Natural killer cell treated with Interleukin-12 subunit alpha and Interleukin-12 subunit beta and Interleukin-15 and Interleukin-18, amount 100 ng/mL, for 72 hours (primary cell): ENCODE data around the gene ZSCAN9. TPM values are rescaled to one million over a fixed set of nuclear protein-coding genes. Genes with fewer than 3 reads are reported as not detected.

Experiments used
- ATAC-seq, 2 donors: fragments of 150-1000 bp; cut with Tn5 transposase in 1 of 2; sonication (Bioruptor Pico), chemical (Tn5 transposase) in 1 of 2; 2 replicates each; pipeline ENCODE4 v1.10.0; 2021
- DNase-seq: peaks from one replicate; pipeline ENCODE4 v3.0.0; 2022; ENCODE audit warnings: low spot score
- H3K27ac Mint-ChIP-seq, 2 donors: 1 replicate in 1 of 2; 2 replicates in 1 of 2; pipeline ENCODE4 v1.8.0; 2022; ENCODE audit warnings: mixed read lengths in 2 of 2, mild to moderate bottlenecking in 1 of 2, moderate library complexity in 1 of 2
- H3K27me3 Mint-ChIP-seq, 2 donors: 1 replicate in 1 of 2; 2 replicates in 1 of 2; pipeline ENCODE4 v1.8.0; 2022; ENCODE audit warnings: mixed read lengths in 2 of 2
- H3K36me3 Mint-ChIP-seq: one replicate; pipeline ENCODE4 v1.8.0; 2022; ENCODE audit warnings: mixed read lengths
- H3K4me1 Mint-ChIP-seq, 2 donors: 1 replicate in 1 of 2; 2 replicates in 1 of 2; pipeline ENCODE4 v1.8.0; 2022; ENCODE audit warnings: low read depth in 2 of 2, mixed read lengths in 2 of 2, mild to moderate bottlenecking in 1 of 2
- H3K4me3 Mint-ChIP-seq: one replicate; pipeline ENCODE4 v1.8.0; 2022; ENCODE audit warnings: mixed read lengths
- H3K9me3 Mint-ChIP-seq: 2 replicates; pipeline ENCODE4 v1.8.0; 2022; ENCODE audit warnings: mixed read lengths
- total RNA-seq, 2 donors: library from RNA; stranded (reverse); gene quantifications; one replicate each; pipeline ENCODE4 v1.2.3, GENCODE V29; 2022

Gene ZSCAN9
- 10 to 100 TPM; 12.6 to 13.1 TPM for total RNA-seq

GRCh38 chr6:28225056-28225834 is at the start of gene ZSCAN9:
Gene ZSCAN9 (plus strand): TSS chr6:28225275. CDS start chr6:28227085, 1,810 bp downstream.
- ATAC-seq = peak; percentile 91 to 92
- H3K4me1 Mint-ChIP-seq = peaks cover 9 to 13% of the 10 kb centered on the region in 2 donors
- peaks cover 13 to 18% of the 10 kb centered on the region in 2 donors for H3K27me3 Mint-ChIP-seq
- peak within 1 kb of the TSS; percentile 85 for H3K4me3 Mint-ChIP-seq
- H3K27ac Mint-ChIP-seq = peak within 1 kb of the TSS; percentile 73 to 89
- H3K9me3 Mint-ChIP-seq = no peaks in the 10 kb centered on the region
- H3K36me3 Mint-ChIP-seq = peaks cover 16% of the 10 kb centered on the region
- peak; percentile 83 for DNase-seq

GRCh38 chr6:28176373-28176772 is 48.7 kb upstream of the ZSCAN9 start:
- H3K36me3 Mint-ChIP-seq = peaks cover 5% of the 10 kb centered on the region
- H3K27ac Mint-ChIP-seq = no peak overlapping the region
- no peak overlapping the region for H3K4me3 Mint-ChIP-seq
- H3K9me3 Mint-ChIP-seq = no peaks in the 10 kb centered on the region
- no peaks in the 10 kb centered on the region for H3K4me1 Mint-ChIP-seq
- no peak for ATAC-seq
- no peak for DNase-seq
- H3K27me3 Mint-ChIP-seq = peaks cover 25 to 48% of the 10 kb centered on the region in 2 donors

DNA sequence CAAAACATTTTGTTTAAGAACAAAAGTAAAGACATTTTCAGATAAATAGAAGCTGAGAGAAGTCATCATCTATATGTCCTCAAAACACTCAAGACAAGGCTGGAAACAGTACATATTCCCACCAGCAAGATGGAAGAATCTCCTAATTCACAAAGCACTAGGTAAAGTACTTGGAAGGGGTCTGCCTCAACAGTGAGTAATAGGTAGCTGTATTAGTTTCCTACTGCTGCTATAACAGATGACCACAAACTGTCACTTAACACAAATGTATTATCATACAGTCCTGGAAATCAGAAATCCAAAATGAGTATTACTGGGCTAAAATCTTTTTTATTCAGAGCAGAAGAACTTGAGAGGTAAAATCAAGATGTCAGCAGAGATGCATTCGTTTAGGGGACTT is 42.8 kb upstream of the ZSCAN9 start:
- no peak overlapping the region for H3K4me3 Mint-ChIP-seq
- no peak for DNase-seq
- H3K9me3 Mint-ChIP-seq = no peaks in the 10 kb centered on the region
- peaks cover 6% of the 10 kb centered on the region for H3K36me3 Mint-ChIP-seq
- H3K4me1 Mint-ChIP-seq = no peaks in the 10 kb centered on the region
- H3K27ac Mint-ChIP-seq = no peak overlapping the region
- H3K27me3 Mint-ChIP-seq = peaks cover 20 to 44% of the 10 kb centered on the region in 2 donors
- ATAC-seq = no peak

GRCh38 chr6:28188111-28188979 is 36.7 kb upstream of the ZSCAN9 start:
- Mint-ChIP-seq H3K4me3 (no peak overlapping the region), H3K4me1 (no peaks in the 10 kb centered on the region), H3K36me3 (peaks cover 34% of the 10 kb centered on the region), H3K9me3 (peaks cover 12% of the 10 kb centered on the region), H3K27ac (no peak overlapping the region), H3K27me3 (peaks cover 9 to 17% of the 10 kb centered on the region in 2 donors)
- no peak for DNase-seq
- no peak for ATAC-seq

GRCh38 chr6:28200020-28200419 is 25.1 kb upstream of the ZSCAN9 start:
- no peak overlapping the region for H3K27ac Mint-ChIP-seq
- peaks cover 0 to 5% of the 10 kb centered on the region in 2 donors for H3K4me1 Mint-ChIP-seq
- ATAC-seq (no peak), DNase-seq (no peak)
- H3K4me3 Mint-ChIP-seq = no peak overlapping the region
- peaks cover 34 to 73% of the 10 kb centered on the region in 2 donors for H3K27me3 Mint-ChIP-seq
- peaks cover 12% of the 10 kb centered on the region for H3K9me3 Mint-ChIP-seq
- peaks cover 32% of the 10 kb centered on the region for H3K36me3 Mint-ChIP-seq

DNA sequence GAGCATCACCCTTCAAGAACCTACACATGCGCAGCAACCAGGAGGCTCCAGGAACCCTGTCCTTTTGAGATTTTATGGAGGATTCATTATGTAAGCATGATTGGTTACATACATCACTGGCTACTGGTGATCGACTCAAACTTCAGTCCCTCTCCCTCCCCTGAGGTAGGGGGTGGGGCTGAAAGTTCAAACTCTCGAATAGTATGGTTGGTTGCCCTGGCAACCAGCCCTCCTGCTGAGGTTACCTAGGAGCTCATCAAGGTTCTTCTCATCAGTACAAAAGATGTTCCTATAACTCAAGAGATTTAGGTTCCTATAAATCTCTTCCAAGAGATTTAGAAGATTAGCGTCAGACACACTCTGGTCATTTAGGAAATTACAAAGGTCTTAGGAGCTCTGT is 21.9 kb upstream of the ZSCAN9 start:
- Mint-ChIP-seq H3K27me3 (peaks cover 41 to 76% of the 10 kb centered on the region in 2 donors), H3K36me3 (peaks cover 20% of the 10 kb centered on the region), H3K4me1 (peaks cover 11 to 16% of the 10 kb centered on the region in 2 donors), H3K4me3 (no peak overlapping the region), H3K27ac (no peak overlapping the region), H3K9me3 (peaks cover 7% of the 10 kb centered on the region)
- ATAC-seq = no peak
- DNase-seq = no peak

GRCh38 chr6:28205879-28206278 is 19.2 kb upstream of the ZSCAN9 start:
- Mint-ChIP-seq H3K4me1 (peaks cover 11 to 21% of the 10 kb centered on the region in 2 donors), H3K27me3 (peaks cover 41 to 73% of the 10 kb centered on the region in 2 donors)
- no peak for ATAC-seq

DNA sequence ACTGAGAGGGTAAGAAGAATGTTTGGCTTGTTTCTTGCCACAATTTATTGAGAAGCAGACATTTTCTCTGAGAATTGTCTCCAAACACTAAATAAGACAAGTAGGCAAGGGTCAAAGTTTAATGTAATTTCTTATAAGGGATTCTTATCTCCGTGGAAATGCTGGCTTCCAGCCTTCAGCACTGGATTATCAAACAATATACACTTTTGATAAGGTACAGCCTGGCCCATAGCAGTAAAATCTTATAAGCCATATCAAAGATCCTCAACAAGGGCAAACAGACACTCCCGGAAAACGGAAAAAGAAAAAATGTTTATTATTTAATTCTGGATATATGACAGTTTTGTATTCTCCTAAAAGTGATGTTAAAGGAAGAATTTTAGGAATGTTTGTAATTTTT is 18.5 kb upstream of the ZSCAN9 start:
- DNase-seq (no peak), ATAC-seq (no peak)
- H3K4me3 Mint-ChIP-seq = no peak overlapping the region
- H3K36me3 Mint-ChIP-seq = peaks cover 20% of the 10 kb centered on the region
- H3K27ac Mint-ChIP-seq = no peak overlapping the region
- no peaks in the 10 kb centered on the region for H3K9me3 Mint-ChIP-seq
- peaks cover 38 to 76% of the 10 kb centered on the region in 2 donors for H3K27me3 Mint-ChIP-seq
- peaks cover 11 to 22% of the 10 kb centered on the region in 2 donors for H3K4me1 Mint-ChIP-seq

More at GRCh38 chr6:28205879-28206278, 19.2 kb upstream of the ZSCAN9 start:
- Mint-ChIP-seq H3K9me3 (no peaks in the 10 kb centered on the region), H3K27ac (no peak overlapping the region), H3K4me3 (no peak overlapping the region), H3K36me3 (peaks cover 20% of the 10 kb centered on the region)
- no peak for DNase-seq

- no peak overlapping the region for H3K27ac Mint-ChIP-seq
- H3K4me1 Mint-ChIP-seq = peaks cover 14 to 27% of the 10 kb centered on the region in 2 donors
- no peaks in the 10 kb centered on the region for H3K9me3 Mint-ChIP-seq
- H3K27me3 Mint-ChIP-seq = peaks cover 42 to 76% of the 10 kb centered on the region in 2 donors
- DNase-seq = no peak
- H3K36me3 Mint-ChIP-seq = peaks cover 23% of the 10 kb centered on the region
- peak overlapping the region; percentile 82 for H3K4me3 Mint-ChIP-seq
- no peak for ATAC-seq
Observed at GRCh38 chr6:28206928-28207509, 18.1 kb upstream of the ZSCAN9 start.

DNA sequence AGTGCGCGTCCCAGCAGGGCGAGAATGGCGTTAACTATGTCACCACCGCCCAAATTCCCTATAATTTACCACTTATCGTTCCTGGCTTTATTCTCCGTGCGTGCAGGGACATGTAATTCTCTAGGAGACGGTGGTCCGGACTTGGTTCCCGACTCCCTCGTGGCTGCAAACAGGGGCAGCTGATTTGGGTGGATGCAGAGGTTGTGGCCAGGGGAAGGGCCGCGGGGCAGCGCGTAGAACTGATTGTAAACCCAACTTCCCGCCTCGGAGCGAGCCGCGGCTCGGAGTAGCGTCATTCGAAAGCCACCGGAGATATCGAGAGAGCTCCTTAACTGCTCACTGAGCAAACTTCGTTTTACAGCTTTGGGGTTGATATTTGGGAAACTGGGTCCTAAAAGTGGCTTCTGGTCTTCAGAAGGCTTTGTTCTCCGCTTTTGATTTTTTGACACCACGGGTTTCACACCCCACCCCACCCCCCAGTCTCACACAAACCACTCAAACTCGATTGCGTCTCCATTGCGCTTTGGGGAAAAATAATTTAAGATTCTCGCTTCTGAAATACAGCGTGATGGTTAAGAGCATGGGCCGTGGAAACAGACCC is 17.5 kb upstream of the ZSCAN9 start:
- peaks cover 28% of the 10 kb centered on the region for H3K36me3 Mint-ChIP-seq
- H3K27ac Mint-ChIP-seq = no peak overlapping the region
- ATAC-seq = peak; percentile 70 to 73
- H3K9me3 Mint-ChIP-seq = no peaks in the 10 kb centered on the region
- peaks cover 48 to 77% of the 10 kb centered on the region in 2 donors for H3K27me3 Mint-ChIP-seq
- peak overlapping the region; percentile 82 for H3K4me3 Mint-ChIP-seq
- peaks cover 19 to 28% of the 10 kb centered on the region in 2 donors for H3K4me1 Mint-ChIP-seq
- DNase-seq = no peak

DNA sequence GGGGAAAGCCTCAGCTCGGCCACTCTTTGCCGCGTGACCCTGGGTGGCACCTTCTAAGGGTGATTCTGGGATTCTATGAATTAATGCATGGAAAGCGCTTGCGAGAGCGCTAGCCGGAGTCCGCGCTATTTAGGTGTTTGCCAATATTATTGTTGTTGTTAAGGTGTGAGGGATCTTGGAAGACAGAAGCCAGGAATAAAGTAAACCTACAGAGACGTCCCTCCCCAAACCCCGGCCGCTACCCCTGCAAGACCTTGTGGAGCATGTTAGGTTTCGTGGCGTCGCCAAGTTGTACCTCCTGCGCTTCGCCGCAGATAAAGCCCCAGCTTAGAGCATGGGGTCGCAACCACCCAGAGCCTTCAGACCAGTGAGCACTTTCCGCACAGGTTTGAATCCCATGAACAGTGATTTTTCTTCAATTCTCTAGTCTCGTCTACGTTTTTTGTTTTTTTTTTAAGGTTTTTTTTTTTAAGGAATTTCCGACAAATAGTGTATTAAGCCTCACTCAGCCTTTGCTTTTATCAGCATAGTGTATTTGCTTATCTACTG is 16.9 kb upstream of the ZSCAN9 start:
- ATAC-seq (no peak), DNase-seq (no peak)
- no peak overlapping the region for H3K27ac Mint-ChIP-seq
- H3K4me3 Mint-ChIP-seq = peak overlapping the region; percentile 82
- peaks cover 50 to 83% of the 10 kb centered on the region in 2 donors for H3K27me3 Mint-ChIP-seq
- H3K36me3 Mint-ChIP-seq = peaks cover 29% of the 10 kb centered on the region
- H3K9me3 Mint-ChIP-seq = no peaks in the 10 kb centered on the region
- H3K4me1 Mint-ChIP-seq = peaks cover 24 to 34% of the 10 kb centered on the region in 2 donors

DNA sequence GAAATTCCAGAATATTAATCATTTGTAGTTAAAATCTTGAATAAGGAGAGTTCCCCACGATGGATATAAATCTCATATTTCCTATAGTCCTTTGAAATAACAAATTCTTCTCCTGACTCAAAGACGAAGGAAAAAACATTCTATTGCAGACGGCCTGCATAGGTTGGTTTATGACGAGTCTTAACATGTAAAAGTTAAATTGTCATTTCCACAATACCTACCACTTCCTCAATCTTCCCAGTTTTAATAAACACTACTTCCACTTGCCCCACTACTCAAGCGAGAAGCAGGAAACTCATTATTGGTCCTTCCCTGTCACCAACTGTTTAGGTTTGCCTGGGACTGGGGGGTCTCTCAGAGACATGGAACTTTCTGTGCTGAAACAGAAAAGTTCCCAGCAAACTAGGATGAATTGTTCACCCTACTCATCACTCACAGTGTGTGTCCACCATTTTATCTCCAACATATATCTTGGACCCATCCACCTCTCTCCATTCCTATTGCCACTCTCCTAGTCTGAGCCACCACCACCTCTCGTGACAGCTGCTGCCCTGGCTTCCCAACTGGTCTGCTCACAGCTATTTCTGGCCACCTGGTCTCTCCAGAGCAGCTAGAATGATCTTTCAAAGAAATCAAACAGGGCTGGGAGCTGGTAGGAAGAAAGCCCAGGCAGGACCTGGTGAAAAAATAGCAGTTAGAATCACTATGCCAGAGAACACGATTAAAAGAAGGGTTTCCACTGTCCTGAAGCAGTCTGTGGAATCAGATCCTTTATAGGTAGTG is 15.1 kb upstream of the ZSCAN9 start:
- peaks cover 25 to 35% of the 10 kb centered on the region in 2 donors for H3K4me1 Mint-ChIP-seq
- H3K27me3 Mint-ChIP-seq = peaks cover 57 to 93% of the 10 kb centered on the region in 2 donors
- no peak overlapping the region for H3K4me3 Mint-ChIP-seq
- no peak for DNase-seq
- no peaks in the 10 kb centered on the region for H3K9me3 Mint-ChIP-seq
- no peak overlapping the region for H3K27ac Mint-ChIP-seq
- peaks cover 26% of the 10 kb centered on the region for H3K36me3 Mint-ChIP-seq
- no peak for ATAC-seq
